SH-SY5Y (cell line): ENCODE measurements around the gene CKS2.

ENCODE experiments used
- GATA2 ChIP-seq: IDR thresholded peaks from 2 replicates; pipeline ENCODE4 v1.6.1; 2011; ENCODE audit warnings: mild to moderate bottlenecking, low read depth, low read length
- GATA3 ChIP-seq: IDR thresholded peaks from 2 replicates; pipeline ENCODE4 v1.6.1; 2011; ENCODE audit warnings: low read depth, mild to moderate bottlenecking, low read length, moderate library complexity

DNA sequence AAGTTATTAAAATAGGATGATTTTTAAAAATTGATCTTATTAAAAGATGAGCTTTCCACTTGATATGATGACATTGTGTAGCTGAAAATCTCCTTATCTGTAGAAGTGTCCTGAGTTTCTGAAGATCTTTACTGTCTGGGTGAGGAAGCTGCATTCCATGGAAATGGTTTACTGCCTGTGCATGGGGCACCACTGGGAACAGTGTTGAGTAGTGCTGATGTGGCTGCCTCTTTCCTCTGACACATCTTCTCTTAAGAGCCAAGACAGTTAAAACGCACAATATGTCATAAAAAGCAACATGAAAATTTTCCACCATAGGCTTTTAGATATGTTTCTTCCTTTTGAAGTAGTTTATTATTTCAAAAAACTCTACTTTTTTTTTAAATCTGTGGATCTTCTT is 32.0 kb downstream of the CKS2 start:
- TF ChIP-seq GATA3 (no peak), GATA2 (no peak)
